Transverse colon (tissue), 4 donors: ENCODE data around the gene DHCR7. TPM values are rescaled to one million over a fixed set of nuclear protein-coding genes. Genes with fewer than 3 reads are reported as not detected.

Experiments used
- DNase-seq: peaks from one replicate; pipeline ENCODE4 v3.0.0-alpha.2; 2019
- H3K27ac ChIP-seq, 4 donors: fragments of 200-600 bp; sonication (generic); 2 replicates each; pipeline ENCODE4 v1.5.1; 2016 to 2018; ENCODE audit warnings: inconsistent platforms in 4 of 4
- H3K27me3 ChIP-seq: fragments of 200-600 bp; sonication (generic); 2 replicates; pipeline ENCODE4 v1.5.1; 2017; ENCODE audit warnings: inconsistent platforms
- H3K36me3 ChIP-seq, 4 donors: fragments of 200-600 bp; sonication (generic); 2 replicates each; pipeline ENCODE4 v1.5.1; 2017 to 2019; ENCODE audit warnings: inconsistent platforms in 4 of 4
- H3K4me1 ChIP-seq, 4 donors: fragments of 200-600 bp; sonication (generic); 2 replicates each; pipeline ENCODE4 v1.5.1; 2017 to 2020; ENCODE audit warnings: inconsistent platforms in 4 of 4
- H3K4me3 ChIP-seq, 4 donors: fragments of 200-600 bp; sonication (generic); 1 replicate in 1 of 4; 2 replicates in 3 of 4; pipeline versions ENCODE4 v1.5.1 to v1.6.1; 2017 to 2019; ENCODE audit warnings: inconsistent platforms in 4 of 4
- H3K9me3 ChIP-seq, 2 donors: fragments of 200-600 bp; sonication (generic); 2 replicates each; pipeline ENCODE4 v1.5.1; 2017 to 2019; ENCODE audit warnings: inconsistent platforms in 2 of 2
- CTCF ChIP-seq, 5 experiments: fragments of 200-600 bp in 3 of 5; fragments of 450-650 bp in 2 of 5; sonication (generic) in 3 of 5; IDR thresholded peaks; 1 replicate in 2 of 5; 2 replicates in 3 of 5; pipeline ENCODE4 v1.5.1; 2016 to 2017; ENCODE audit warnings: antibody characterized with exemption in 5 of 5, inconsistent platforms in 3 of 5, mild to moderate bottlenecking in 2 of 5, moderate library complexity in 1 of 5
- EP300 ChIP-seq: sonication (generic); formaldehyde crosslinking; IDR thresholded peaks from one replicate; pipeline ENCODE4 v1.6.1; 2017; ENCODE audit warnings: antibody characterized with exemption, low read depth
- POLR2A ChIP-seq: fragments of 450-650 bp; IDR thresholded peaks from one replicate; pipeline ENCODE4 v1.6.1; 2016; ENCODE audit warnings: antibody characterized with exemption, mild to moderate bottlenecking, moderate library complexity
- POLR2AphosphoS5 ChIP-seq, 3 donors: sonication (generic); formaldehyde crosslinking; IDR thresholded peaks; one replicate each; pipeline ENCODE4 v1.6.1; 2016; ENCODE audit warnings: antibody characterized with exemption in 3 of 3
- WGBS, 2 donors: methylation state at CpG; one replicate each; pipeline ENCODE4 v1.1.5; 2018; ENCODE audit warnings: low coverage in 1 of 2; 5-methylcytosine and 5-hydroxymethylcytosine counted together
- in situ Hi-C, 4 donors: fragments of 200-750 bp; cut with MboI; loops; one replicate each; pipeline versions ENCODE4 v1.15.0 to v1.15.1; 2017; ENCODE audit warnings: low sequenced_read_pairs in 3 of 4, low pct_ligation_motif_present in 1 of 4, low pct_unique_long_range_greater_than_20kb in 1 of 4
- intact Hi-C: fragments of 100-400 bp; cut with DNase I; formaldehyde crosslinking; loops from one replicate; pipeline ENCODE4 v1.15.1; 2023; ENCODE audit warnings: low total_unique reads
- total RNA-seq, 4 donors: library from RNA; depleted of rRNA; stranded (reverse); fragments of >200 nt; gene quantifications; one replicate each; pipeline ENCODE4 v1.1.0, GENCODE V29; 2016

Gene DHCR7
- total RNA-seq, 4 donors from 2014 or later = 5.6 to 76.7 (median 31.5) TPM

GRCh38 chr11:71458146-71459070, 10.2 kb upstream of the DHCR7 start:
- no peak for DNase-seq
- no peaks in the 10 kb centered on the region for H3K27me3 ChIP-seq
- peaks cover 0 to 68% (median 34%) of the 10 kb centered on the region in 4 donors for H3K36me3 ChIP-seq
- intact Hi-C loops (no loop called here), in situ Hi-C loops (no loop called here)
- H3K9me3 ChIP-seq = no peaks in the 10 kb centered on the region
- 94 to 100% methylated on average over 2 to 22 of the region's 26 CpGs for WGBS, 2 donors
- no peak overlapping the region for H3K27ac ChIP-seq
- peaks cover 9 to 15% (median 14%) of the 10 kb centered on the region in 4 donors for H3K4me1 ChIP-seq
- no peak for TF ChIP-seq POLR2A
- TF ChIP-seq EP300 = no peak
- no peak for TF ChIP-seq CTCF (IDR thresholded peaks at IDR 0.05)
- no peak for TF ChIP-seq POLR2AphosphoS5 (IDR thresholded peaks at IDR 0.05)
- no peak overlapping the region for H3K4me3 ChIP-seq

- Histone ChIP-seq H3K9me3 (no peaks in the 10 kb centered on the region), H3K36me3 (peaks cover 0 to 67% (median 32%) of the 10 kb centered on the region in 4 donors), H3K4me3 (no peak overlapping the region), H3K27me3 (no peaks in the 10 kb centered on the region), H3K27ac (no peak overlapping the region), H3K4me1 (peaks cover 11 to 22% (median 20%) of the 10 kb centered on the region in 4 donors)
- intact Hi-C loops = no loop called here
- TF ChIP-seq POLR2A (no peak), POLR2AphosphoS5 (IDR thresholded peaks at IDR 0.05) (no peak), CTCF (IDR thresholded peaks at IDR 0.05) (no peak)
- no peak for DNase-seq
- in situ Hi-C loops = no loop called here
- 92 to 96% methylated on average over 4 to 10 of the region's 10 CpGs for WGBS, 2 donors
These were observed 8.6 kb upstream of the DHCR7 start for GRCh38 chr11:71456831-71457230.

- no peaks in the 10 kb centered on the region for H3K27me3 ChIP-seq
- peaks cover 0 to 62% (median 29%) of the 10 kb centered on the region in 4 donors for H3K36me3 ChIP-seq
- intact Hi-C loops (no loop called here), in situ Hi-C loops (no loop called here)
- H3K4me1 ChIP-seq = peaks cover 15 to 25% (median 22%) of the 10 kb centered on the region in 4 donors
- H3K4me3 ChIP-seq = no peak overlapping the region
- H3K27ac ChIP-seq = no peak overlapping the region
- no peak for DNase-seq
- no peaks in the 10 kb centered on the region for H3K9me3 ChIP-seq
- no peak for TF ChIP-seq CTCF (IDR thresholded peaks at IDR 0.05)
- WGBS, 2 donors = 84 to 91% methylated on average over 5 to 8 of the region's 8 CpGs
These were observed 8.1 kb upstream of the DHCR7 start for GRCh38 chr11:71456294-71456693.

- DNase-seq = peak; percentile 68
- intact Hi-C loops = no loop called here
- TF ChIP-seq POLR2A (peak; percentile 13), CTCF (IDR thresholded peaks at IDR 0.05) (peak in 4 of 5 experiments; percentile 18 to 43 (median 28)), POLR2AphosphoS5 (IDR thresholded peaks at IDR 0.05) (no peak), EP300 (no peak)
- peak overlapping the region in 2 of 4 donors; percentile 88 to 90 for H3K4me3 ChIP-seq
- peaks cover 15 to 28% (median 22%) of the 10 kb centered on the region in 4 donors for H3K4me1 ChIP-seq
- peak overlapping the region; percentile 89 to 91 (median 90) for H3K27ac ChIP-seq
- 51 to 52% methylated on average over 6 to 7 of the region's 7 CpGs for WGBS, 2 donors
- no peaks in the 10 kb centered on the region for H3K27me3 ChIP-seq
- H3K9me3 ChIP-seq = no peaks in the 10 kb centered on the region
- in situ Hi-C loops = no loop called here
- peaks cover 0 to 44% (median 22%) of the 10 kb centered on the region in 4 donors for H3K36me3 ChIP-seq
These were observed 6.4 kb upstream of the DHCR7 start for GRCh38 chr11:71454470-71455113.
